ENCODE measurements around the gene FBXO31. TPM values are rescaled to one million over a fixed set of nuclear protein-coding genes. Genes with fewer than 3 reads are reported as not detected.
A peak's percentile ranks its signal among the peaks of the same experiment; 100 is the strongest.

Gene FBXO31
- total and polyA plus RNA-seq, 2 experiments from 2014 or later: 16.5 to 28.9 TPM

- Histone ChIP-seq H3K36me3 (replicated peaks; ENCODE audit: insufficient read depth, low read depth) (no peaks in the 10 kb centered on the region), H3K27me3 (no peaks in the 10 kb centered on the region), H2AFZ (no peak overlapping the region), H3K4me1 (ENCODE audit: insufficient read depth) (no peaks in the 10 kb centered on the region), H3K27ac (no peak overlapping the region), H3K4me2 (no peak overlapping the region), H3K9me3 (ENCODE audit: low read depth) (no peaks in the 10 kb centered on the region), H3K4me3 (no peak overlapping the region), H3K79me2 (no peaks in the 10 kb centered on the region), H3K9me2 (replicated peaks; ENCODE audit: insufficient read depth) (no peaks in the 10 kb centered on the region), H4K20me1 (ENCODE audit: insufficient read depth, poor library complexity, severe bottlenecking) (no peaks in the 10 kb centered on the region)
- WGBS (ENCODE audit: low lambda C conversion rate, missing lambda C conversion rate): 84% methylated on average over 20 of the region's 20 CpGs
- TF ChIP-seq EZH2phosphoT487 (IDR thresholded peaks at IDR 0.05; ENCODE audit: low read depth, severe bottlenecking, unreplicated experiment) (no peak), EZH2 (IDR thresholded peaks at IDR 0.05; ENCODE audit: borderline replicate concordance) (no peak), CTCF (IDR thresholded peaks at IDR 0.05; ENCODE audit: poor library complexity) (no peak)
- DNase-seq (ENCODE audit: low spot score): no peak
Measured at GRCh38 chr16:87295661-87296531, 87.7 kb downstream of the FBXO31 start.

- H4K20me1 ChIP-seq (ENCODE audit: insufficient read depth, poor library complexity, severe bottlenecking): no peaks in the 10 kb centered on the region
- no peak overlapping the region for H3K4me2 ChIP-seq
- peak; percentile 48 for DNase-seq (ENCODE audit: low spot score)
- H3K9me3 ChIP-seq (ENCODE audit: low read depth): no peaks in the 10 kb centered on the region
- no peaks in the 10 kb centered on the region for H3K27me3 ChIP-seq
- 69% methylated on average over 4 of the region's 4 CpGs for WGBS (ENCODE audit: low lambda C conversion rate, missing lambda C conversion rate)
- TF ChIP-seq CTCF (IDR thresholded peaks at IDR 0.05; ENCODE audit: poor library complexity) (no peak), EZH2phosphoT487 (IDR thresholded peaks at IDR 0.05; ENCODE audit: low read depth, severe bottlenecking, unreplicated experiment) (no peak), EZH2 (IDR thresholded peaks at IDR 0.05; ENCODE audit: borderline replicate concordance) (no peak)
- H2AFZ ChIP-seq: no peak overlapping the region
- H3K36me3 ChIP-seq (replicated peaks; ENCODE audit: insufficient read depth, low read depth): no peaks in the 10 kb centered on the region
- H3K9me2 ChIP-seq (replicated peaks; ENCODE audit: insufficient read depth): no peaks in the 10 kb centered on the region
- no peaks in the 10 kb centered on the region for H3K79me2 ChIP-seq
- no peak overlapping the region for H3K27ac ChIP-seq
- H3K4me3 ChIP-seq: no peak overlapping the region
- H3K4me1 ChIP-seq (ENCODE audit: insufficient read depth): no peaks in the 10 kb centered on the region
Measured at GRCh38 chr16:87295259-87295658, 88.3 kb downstream of the FBXO31 start.

GRCh38 chr16:87293990-87294389 lies 89.6 kb downstream of the FBXO31 start:
- no peaks in the 10 kb centered on the region for H4K20me1 ChIP-seq (ENCODE audit: insufficient read depth, poor library complexity, severe bottlenecking)
- no peak for DNase-seq (ENCODE audit: low spot score)
- no peak overlapping the region for H2AFZ ChIP-seq
- no peaks in the 10 kb centered on the region for H3K36me3 ChIP-seq (replicated peaks; ENCODE audit: insufficient read depth, low read depth)
- H3K79me2 ChIP-seq: no peaks in the 10 kb centered on the region
- H3K9me3 ChIP-seq (ENCODE audit: low read depth): no peaks in the 10 kb centered on the region
- no peak overlapping the region for H3K27ac ChIP-seq
- no peaks in the 10 kb centered on the region for H3K4me1 ChIP-seq (ENCODE audit: insufficient read depth)
- H3K27me3 ChIP-seq: no peaks in the 10 kb centered on the region
- H3K9me2 ChIP-seq (replicated peaks; ENCODE audit: insufficient read depth): no peaks in the 10 kb centered on the region
- TF ChIP-seq EZH2 (IDR thresholded peaks at IDR 0.05; ENCODE audit: borderline replicate concordance): no peak
- H3K4me3 ChIP-seq: no peak overlapping the region
- no peak overlapping the region for H3K4me2 ChIP-seq
- 100% methylated on average over 3 of the region's 3 CpGs for WGBS (ENCODE audit: low lambda C conversion rate, missing lambda C conversion rate)

GRCh38 chr16:87291944-87292343 lies 91.6 kb downstream of the FBXO31 start:
- Histone ChIP-seq H3K9me2 (replicated peaks; ENCODE audit: insufficient read depth) (no peaks in the 10 kb centered on the region), H3K4me3 (no peak overlapping the region), H3K27ac (no peak overlapping the region), H3K79me2 (no peaks in the 10 kb centered on the region), H4K20me1 (ENCODE audit: insufficient read depth, poor library complexity, severe bottlenecking) (no peaks in the 10 kb centered on the region), H3K4me1 (ENCODE audit: insufficient read depth) (no peaks in the 10 kb centered on the region), H3K9me3 (ENCODE audit: low read depth) (no peaks in the 10 kb centered on the region), H3K4me2 (no peak overlapping the region), H3K36me3 (replicated peaks; ENCODE audit: insufficient read depth, low read depth) (no peaks in the 10 kb centered on the region), H2AFZ (no peak overlapping the region), H3K27me3 (no peaks in the 10 kb centered on the region)
- no peak for DNase-seq (ENCODE audit: low spot score)
- TF ChIP-seq EZH2 (IDR thresholded peaks at IDR 0.05; ENCODE audit: borderline replicate concordance): no peak
- no peak for TF ChIP-seq CTCF (IDR thresholded peaks at IDR 0.05; ENCODE audit: poor library complexity)
- no peak for TF ChIP-seq EZH2phosphoT487 (IDR thresholded peaks at IDR 0.05; ENCODE audit: low read depth, severe bottlenecking, unreplicated experiment)
- 93% methylated on average over 6 of the region's 6 CpGs for WGBS (ENCODE audit: low lambda C conversion rate, missing lambda C conversion rate)
